Esophagus squamous epithelium (tissue), 5 donors: Measurements from ENCODE around the gene PSEN1. TPM values are rescaled to one million over a fixed set of nuclear protein-coding genes. Genes with fewer than 3 reads are reported as not detected.

Source experiments
- DNase-seq: peaks from one replicate; lab custom pipeline; 2025; lab: John Stamatoyannopoulos, UW
- H3K27ac ChIP-seq, 4 donors: fragments of 200-600 bp; sonication (generic); one replicate each; pipeline ENCODE4 v1.5.1; 2016 to 2019; ENCODE audit warnings: mild to moderate bottlenecking in 1 of 4
- H3K27me3 ChIP-seq, 4 donors: fragments of 200-600 bp; sonication (generic); 1 replicate in 3 of 4; 2 replicates in 1 of 4; pipeline versions ENCODE4 v1.5.1 to v1.6.0; 2017 to 2021; ENCODE audit warnings: antibody characterized with exemption in 1 of 4
- H3K36me3 ChIP-seq, 3 donors: fragments of 200-600 bp; sonication (generic); one replicate each; pipeline ENCODE4 v1.5.1; 2016 to 2019
- H3K4me1 ChIP-seq, 3 donors: fragments of 200-600 bp; sonication (generic); one replicate each; pipeline ENCODE4 v1.5.1; 2017 to 2019
- H3K4me3 ChIP-seq, 4 donors: fragments of 200-600 bp; sonication (generic); 1 replicate in 3 of 4; 2 replicates in 1 of 4; pipeline ENCODE4 v1.5.1; 2016 to 2019; ENCODE audit warnings: mild to moderate bottlenecking in 2 of 4, moderate library complexity in 1 of 4
- H3K9me3 ChIP-seq, 3 donors: fragments of 200-600 bp; sonication (generic); one replicate each; pipeline ENCODE4 v1.5.1; 2016 to 2019
- POLR2A ChIP-seq, 4 donors: fragments of 450-650 bp; IDR thresholded peaks; one replicate each; pipeline ENCODE4 v1.6.1; 2017; ENCODE audit warnings: antibody characterized with exemption in 4 of 4, mild to moderate bottlenecking in 4 of 4, moderate library complexity in 3 of 4
- WGBS, 2 donors: methylation state at CpG; one replicate each; pipeline ENCODE4 v1.1.5; 2018; 5-methylcytosine and 5-hydroxymethylcytosine counted together
- intact Hi-C: fragments of 100-400 bp; cut with DNase I; formaldehyde crosslinking; loops from one replicate; pipeline ENCODE4 v1.15.0; 2022
- total RNA-seq, 4 donors: library from RNA; depleted of rRNA; stranded (reverse); fragments of >200 nt; gene quantifications; one replicate each; pipeline ENCODE4 v1.1.0, GENCODE V29; 2016
- TF ChIP-seq, protein P1 (sequence below), 6 experiments: fragments of 450-650 bp in 4 of 6; fragments of 200-600 bp in 2 of 6; sonication (generic) in 2 of 6; IDR thresholded peaks; one replicate each; pipeline ENCODE4 v1.5.1; 2016 to 2019; ENCODE audit warnings: antibody characterized with exemption in 6 of 6, mild to moderate bottlenecking in 4 of 6, moderate library complexity in 4 of 6
- donor health status: DM: yes; HTN: yes; CAD: no.

PSEN1 gene
- total RNA-seq, 4 donors from 2014 or later: 34.6 to 49.8 (median 41.5) TPM

DNA sequence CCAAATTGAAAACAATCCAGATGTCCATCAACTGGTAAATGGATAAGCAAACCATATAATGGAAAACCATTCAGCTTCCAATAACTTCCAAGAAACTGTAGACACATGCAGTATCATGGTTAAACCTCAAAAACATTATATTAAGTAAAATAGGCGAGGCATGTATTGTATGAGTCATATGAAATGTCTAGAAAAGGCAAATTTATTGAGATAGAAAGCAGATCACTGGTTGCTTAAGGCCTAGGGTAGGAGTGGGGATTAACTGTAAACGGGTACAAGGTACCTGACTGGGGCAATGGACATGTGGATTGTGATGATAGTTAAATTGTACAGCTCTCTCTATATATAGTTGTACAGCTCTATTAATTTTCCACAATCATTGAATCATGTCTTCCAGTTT, 79.7 kb downstream of the PSEN1 start:
- H3K36me3 ChIP-seq: peaks cover 0 to 100% (median 33%) of the 10 kb centered on the region in 3 donors
- H3K9me3 ChIP-seq: no peaks in the 10 kb centered on the region
- no peak for DNase-seq
- WGBS, 2 donors: 64 to 76% methylated on average over 2 of the region's 2 CpGs
- H3K27ac ChIP-seq: no peak overlapping the region
- TF ChIP-seq POLR2A (IDR thresholded peaks at IDR 0.05): no peak
- TF ChIP-seq, protein P1, sequence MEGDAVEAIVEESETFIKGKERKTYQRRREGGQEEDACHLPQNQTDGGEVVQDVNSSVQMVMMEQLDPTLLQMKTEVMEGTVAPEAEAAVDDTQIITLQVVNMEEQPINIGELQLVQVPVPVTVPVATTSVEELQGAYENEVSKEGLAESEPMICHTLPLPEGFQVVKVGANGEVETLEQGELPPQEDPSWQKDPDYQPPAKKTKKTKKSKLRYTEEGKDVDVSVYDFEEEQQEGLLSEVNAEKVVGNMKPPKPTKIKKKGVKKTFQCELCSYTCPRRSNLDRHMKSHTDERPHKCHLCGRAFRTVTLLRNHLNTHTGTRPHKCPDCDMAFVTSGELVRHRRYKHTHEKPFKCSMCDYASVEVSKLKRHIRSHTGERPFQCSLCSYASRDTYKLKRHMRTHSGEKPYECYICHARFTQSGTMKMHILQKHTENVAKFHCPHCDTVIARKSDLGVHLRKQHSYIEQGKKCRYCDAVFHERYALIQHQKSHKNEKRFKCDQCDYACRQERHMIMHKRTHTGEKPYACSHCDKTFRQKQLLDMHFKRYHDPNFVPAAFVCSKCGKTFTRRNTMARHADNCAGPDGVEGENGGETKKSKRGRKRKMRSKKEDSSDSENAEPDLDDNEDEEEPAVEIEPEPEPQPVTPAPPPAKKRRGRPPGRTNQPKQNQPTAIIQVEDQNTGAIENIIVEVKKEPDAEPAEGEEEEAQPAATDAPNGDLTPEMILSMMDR (IDR thresholded peaks at IDR 0.05): no peak
- no peak overlapping the region for H3K4me3 ChIP-seq
- no peaks in the 10 kb centered on the region for H3K27me3 ChIP-seq
- intact Hi-C loops: no loop called here
- no peaks in the 10 kb centered on the region for H3K4me1 ChIP-seq

DNA sequence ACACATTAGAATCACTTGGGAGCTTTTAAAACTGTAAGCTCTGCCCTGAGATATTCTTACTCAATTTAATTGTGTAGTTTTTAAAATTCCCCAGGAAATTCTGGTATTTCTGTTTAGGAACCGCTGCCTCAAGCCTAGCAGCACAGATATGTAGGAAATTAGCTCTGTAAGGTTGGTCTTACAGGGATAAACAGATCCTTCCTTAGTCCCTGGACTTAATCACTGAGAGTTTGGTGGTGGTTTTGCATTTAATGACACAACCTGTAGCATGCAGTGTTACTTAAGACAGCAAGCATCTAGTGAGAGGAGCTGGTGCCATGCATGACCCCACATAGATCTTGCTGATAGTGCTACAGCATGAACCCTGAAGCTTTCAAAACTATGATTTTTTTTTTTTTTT, 81.1 kb downstream of the PSEN1 start:
- H3K4me3 ChIP-seq: no peak overlapping the region
- no peaks in the 10 kb centered on the region for H3K4me1 ChIP-seq
- H3K9me3 ChIP-seq: no peaks in the 10 kb centered on the region
- WGBS, 2 donors: 92 to 100% methylated on average over 1 of the region's 1 CpG
- TF ChIP-seq, protein P1 (IDR thresholded peaks at IDR 0.05): no peak
- TF ChIP-seq POLR2A (IDR thresholded peaks at IDR 0.05): no peak
- no peak overlapping the region for H3K27ac ChIP-seq
- DNase-seq: no peak
- H3K36me3 ChIP-seq: peaks cover 0 to 100% (median 30%) of the 10 kb centered on the region in 3 donors
- no peaks in the 10 kb centered on the region for H3K27me3 ChIP-seq
- intact Hi-C loops: no loop called here

DNA sequence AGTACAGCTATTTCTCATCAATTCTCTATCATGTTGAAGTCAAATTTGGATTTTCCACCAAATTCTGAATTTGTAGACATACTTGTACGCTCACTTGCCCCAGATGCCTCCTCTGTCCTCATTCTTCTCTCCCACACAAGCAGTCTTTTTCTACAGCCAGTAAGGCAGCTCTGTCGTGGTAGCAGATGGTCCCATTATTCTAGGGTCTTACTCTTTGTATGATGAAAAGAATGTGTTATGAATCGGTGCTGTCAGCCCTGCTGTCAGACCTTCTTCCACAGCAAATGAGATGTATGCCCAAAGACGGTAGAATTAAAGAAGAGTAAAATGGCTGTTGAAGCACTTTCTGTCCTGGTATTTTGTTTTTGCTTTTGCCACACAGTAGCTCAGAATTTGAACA, 83.8 kb downstream of the PSEN1 start:
- intact Hi-C loops: no loop called here
- no peak overlapping the region for H3K4me3 ChIP-seq
- no peak overlapping the region for H3K27ac ChIP-seq
- no peaks in the 10 kb centered on the region for H3K27me3 ChIP-seq
- no peak for DNase-seq
- 83 to 92% methylated on average over 4 of the region's 4 CpGs for whole genome bisulfite sequencing, 2 donors
- H3K9me3 ChIP-seq: no peaks in the 10 kb centered on the region
- H3K4me1 ChIP-seq: no peaks in the 10 kb centered on the region
- no peak for TF ChIP-seq POLR2A (IDR thresholded peaks at IDR 0.05)
- TF ChIP-seq, protein P1 (IDR thresholded peaks at IDR 0.05): no peak
- peaks cover 0 to 84% (median 27%) of the 10 kb centered on the region in 3 donors for H3K36me3 ChIP-seq

DNA sequence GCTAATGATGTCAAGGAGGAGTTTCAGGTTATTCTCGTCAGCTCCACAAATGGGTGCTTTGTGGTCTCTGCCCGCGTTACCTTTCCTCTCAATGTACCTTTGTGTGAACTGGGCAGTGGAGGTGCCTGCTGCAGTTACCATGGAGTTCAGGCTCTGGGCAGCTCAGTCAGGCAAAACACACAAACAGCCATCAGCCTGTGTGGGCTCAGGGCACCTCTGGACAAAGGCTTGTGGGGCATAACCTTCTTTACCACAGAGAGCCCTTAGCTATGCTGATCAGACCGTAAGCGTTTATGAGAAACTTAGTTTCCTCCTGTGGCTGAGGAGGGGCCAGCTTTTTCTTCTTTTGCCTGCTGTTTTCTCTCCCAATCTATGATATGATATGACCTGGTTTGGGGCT, 84.3 kb downstream of the PSEN1 start:
- Histone ChIP-seq H3K27ac (no peak overlapping the region), H3K9me3 (no peaks in the 10 kb centered on the region), H3K4me1 (no peaks in the 10 kb centered on the region), H3K4me3 (no peak overlapping the region), H3K27me3 (no peaks in the 10 kb centered on the region), H3K36me3 (peaks cover 0 to 84% (median 27%) of the 10 kb centered on the region in 3 donors)
- intact Hi-C loops: no loop called here
- TF ChIP-seq, protein P1 (IDR thresholded peaks at IDR 0.05): no peak
- TF ChIP-seq POLR2A (IDR thresholded peaks at IDR 0.05): no peak
- DNase-seq: no peak
- 96% methylated on average over 3 to 5 of the region's 5 CpGs for WGBS, 2 donors

DNA sequence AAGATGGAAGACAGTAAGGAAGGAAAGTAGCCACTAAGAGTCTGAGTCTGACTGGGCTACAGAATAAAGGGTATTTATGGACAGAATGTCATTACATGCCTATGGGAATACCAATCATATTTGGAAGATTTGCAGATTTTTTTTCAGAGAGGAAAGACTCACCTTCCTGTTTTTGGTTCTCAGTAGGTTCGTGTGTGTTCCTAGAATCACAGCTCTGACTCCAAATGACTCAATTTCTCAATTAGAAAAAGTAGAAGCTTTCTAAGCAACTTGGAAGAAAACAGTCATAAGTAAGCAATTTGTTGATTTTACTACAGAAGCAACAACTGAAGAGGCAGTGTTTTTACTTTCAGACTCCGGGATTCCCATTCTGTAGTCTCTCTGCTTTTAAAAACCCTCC, 85.6 kb downstream of the PSEN1 start:
- intact Hi-C loops: no loop called here

More for the DNA sequence above, 85.6 kb downstream of the PSEN1 start:
- 57 to 83% methylated on average over 2 of the region's 2 CpGs for WGBS, 2 donors
- no peaks in the 10 kb centered on the region for H3K4me1 ChIP-seq
- peaks cover 0 to 72% (median 22%) of the 10 kb centered on the region in 3 donors for H3K36me3 ChIP-seq
- DNase-seq: no peak
- no peaks in the 10 kb centered on the region for H3K27me3 ChIP-seq
- no peak overlapping the region for H3K27ac ChIP-seq
- H3K4me3 ChIP-seq: no peak overlapping the region
- TF ChIP-seq, protein P1 (IDR thresholded peaks at IDR 0.05): no peak
- TF ChIP-seq POLR2A (IDR thresholded peaks at IDR 0.05): no peak
- H3K9me3 ChIP-seq: no peaks in the 10 kb centered on the region
